ENCODE data around the gene ATP8B3. TPM values are rescaled to one million over a fixed set of nuclear protein-coding genes. Genes with fewer than 3 reads are reported as not detected.

Gene ATP8B3
- total and polyA plus RNA-seq, 8 donors = 0.89 to 2.5 (median 1.5) TPM

DNA sequence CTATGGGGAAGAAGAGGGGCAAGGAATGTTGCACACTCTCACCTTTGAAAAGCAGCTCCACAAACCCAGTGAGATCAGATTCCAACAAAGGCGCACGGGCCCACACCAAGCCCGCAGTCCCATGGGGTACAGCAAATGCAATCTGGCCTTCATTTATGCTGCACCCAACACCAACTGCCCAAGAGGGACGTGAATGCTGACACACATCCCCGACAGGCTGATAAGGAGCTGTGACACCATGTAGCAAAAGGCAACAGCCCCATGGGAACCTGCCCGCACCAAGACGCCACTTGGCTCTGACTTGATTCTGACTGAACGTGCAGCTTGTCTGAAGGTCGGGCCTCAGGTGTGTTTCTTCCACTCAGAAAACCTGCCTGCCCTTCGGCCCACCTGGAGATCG is 18.9 kb upstream of the ATP8B3 start:
- intact Hi-C loops (cut with DNase I) = no loop called here
- ATAC-seq (no peak), DNase-seq (no peak)
- Histone ChIP-seq H3K4me3 (no peak overlapping the region), H3K27ac (no peak overlapping the region), H3K27me3 (no peaks in the 10 kb centered on the region), H3K4me1 (peaks cover 6 to 15% of the 10 kb centered on the region in 2 donors), H3K9me3 (no peaks in the 10 kb centered on the region), H3K36me3 (peaks cover 0 to 63% of the 10 kb centered on the region in 2 donors)
- TF ChIP-seq, protein P1, sequence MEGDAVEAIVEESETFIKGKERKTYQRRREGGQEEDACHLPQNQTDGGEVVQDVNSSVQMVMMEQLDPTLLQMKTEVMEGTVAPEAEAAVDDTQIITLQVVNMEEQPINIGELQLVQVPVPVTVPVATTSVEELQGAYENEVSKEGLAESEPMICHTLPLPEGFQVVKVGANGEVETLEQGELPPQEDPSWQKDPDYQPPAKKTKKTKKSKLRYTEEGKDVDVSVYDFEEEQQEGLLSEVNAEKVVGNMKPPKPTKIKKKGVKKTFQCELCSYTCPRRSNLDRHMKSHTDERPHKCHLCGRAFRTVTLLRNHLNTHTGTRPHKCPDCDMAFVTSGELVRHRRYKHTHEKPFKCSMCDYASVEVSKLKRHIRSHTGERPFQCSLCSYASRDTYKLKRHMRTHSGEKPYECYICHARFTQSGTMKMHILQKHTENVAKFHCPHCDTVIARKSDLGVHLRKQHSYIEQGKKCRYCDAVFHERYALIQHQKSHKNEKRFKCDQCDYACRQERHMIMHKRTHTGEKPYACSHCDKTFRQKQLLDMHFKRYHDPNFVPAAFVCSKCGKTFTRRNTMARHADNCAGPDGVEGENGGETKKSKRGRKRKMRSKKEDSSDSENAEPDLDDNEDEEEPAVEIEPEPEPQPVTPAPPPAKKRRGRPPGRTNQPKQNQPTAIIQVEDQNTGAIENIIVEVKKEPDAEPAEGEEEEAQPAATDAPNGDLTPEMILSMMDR (IDR thresholded peaks at IDR 0.05) = no peak

DNA sequence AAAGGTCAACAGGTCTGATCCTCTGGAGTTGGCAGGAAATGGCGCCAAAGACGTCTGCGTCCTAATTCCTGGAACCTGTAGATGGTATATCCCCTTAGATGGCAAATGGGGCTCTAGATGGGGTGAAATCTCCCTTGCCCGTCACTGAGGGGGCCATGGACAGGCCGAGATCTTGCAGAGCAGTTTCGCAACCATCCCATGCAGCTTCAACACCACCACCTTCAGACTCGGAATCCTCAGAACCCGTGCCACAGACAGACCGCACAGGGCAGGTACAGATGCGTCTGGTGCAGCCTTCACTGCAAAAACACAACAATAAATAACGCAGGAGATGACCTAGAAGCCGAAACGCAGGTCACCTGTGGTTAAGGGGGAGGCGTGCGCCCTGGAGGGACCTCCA is 18.5 kb upstream of the ATP8B3 start:
- intact Hi-C loops (cut with DNase I) = no loop called here
- DNase-seq = no peak
- peaks cover 0 to 67% of the 10 kb centered on the region in 2 donors for H3K36me3 ChIP-seq
- H3K4me3 ChIP-seq = no peak overlapping the region
- no peak for ATAC-seq
- H3K27ac ChIP-seq = no peak overlapping the region
- H3K9me3 ChIP-seq = no peaks in the 10 kb centered on the region
- no peaks in the 10 kb centered on the region for H3K27me3 ChIP-seq
- peaks cover 6 to 17% of the 10 kb centered on the region in 2 donors for H3K4me1 ChIP-seq
- TF ChIP-seq, protein P1 (IDR thresholded peaks at IDR 0.05) = no peak

DNA sequence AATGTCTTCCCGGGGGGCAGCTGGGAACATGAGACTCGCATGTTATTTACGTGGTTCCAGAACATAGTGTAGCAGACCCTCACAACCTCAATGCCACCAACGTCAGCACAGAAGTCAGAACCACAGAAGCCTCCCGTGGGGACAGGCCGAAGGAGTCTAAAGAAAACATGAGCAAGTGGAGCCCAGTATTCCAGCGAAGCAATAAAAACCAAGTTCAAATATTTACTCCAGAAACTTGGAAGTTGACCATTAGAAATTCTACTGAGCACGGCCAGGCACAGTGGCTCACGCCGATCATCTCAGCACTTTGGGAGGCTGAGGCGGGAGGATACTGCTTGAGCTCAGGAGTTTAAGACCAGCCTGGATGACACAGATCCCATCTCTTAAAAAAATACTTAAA is 17.9 kb upstream of the ATP8B3 start:
- TF ChIP-seq, protein P1 (IDR thresholded peaks at IDR 0.05) = no peak
- Histone ChIP-seq H3K4me1 (peaks cover 6 to 17% of the 10 kb centered on the region in 2 donors), H3K9me3 (no peaks in the 10 kb centered on the region), H3K36me3 (peaks cover 0 to 73% of the 10 kb centered on the region in 2 donors), H3K4me3 (no peak overlapping the region), H3K27me3 (no peaks in the 10 kb centered on the region), H3K27ac (no peak overlapping the region)
- ATAC-seq (no peak), DNase-seq (no peak)
- intact Hi-C loops (cut with DNase I) = no loop called here

DNA sequence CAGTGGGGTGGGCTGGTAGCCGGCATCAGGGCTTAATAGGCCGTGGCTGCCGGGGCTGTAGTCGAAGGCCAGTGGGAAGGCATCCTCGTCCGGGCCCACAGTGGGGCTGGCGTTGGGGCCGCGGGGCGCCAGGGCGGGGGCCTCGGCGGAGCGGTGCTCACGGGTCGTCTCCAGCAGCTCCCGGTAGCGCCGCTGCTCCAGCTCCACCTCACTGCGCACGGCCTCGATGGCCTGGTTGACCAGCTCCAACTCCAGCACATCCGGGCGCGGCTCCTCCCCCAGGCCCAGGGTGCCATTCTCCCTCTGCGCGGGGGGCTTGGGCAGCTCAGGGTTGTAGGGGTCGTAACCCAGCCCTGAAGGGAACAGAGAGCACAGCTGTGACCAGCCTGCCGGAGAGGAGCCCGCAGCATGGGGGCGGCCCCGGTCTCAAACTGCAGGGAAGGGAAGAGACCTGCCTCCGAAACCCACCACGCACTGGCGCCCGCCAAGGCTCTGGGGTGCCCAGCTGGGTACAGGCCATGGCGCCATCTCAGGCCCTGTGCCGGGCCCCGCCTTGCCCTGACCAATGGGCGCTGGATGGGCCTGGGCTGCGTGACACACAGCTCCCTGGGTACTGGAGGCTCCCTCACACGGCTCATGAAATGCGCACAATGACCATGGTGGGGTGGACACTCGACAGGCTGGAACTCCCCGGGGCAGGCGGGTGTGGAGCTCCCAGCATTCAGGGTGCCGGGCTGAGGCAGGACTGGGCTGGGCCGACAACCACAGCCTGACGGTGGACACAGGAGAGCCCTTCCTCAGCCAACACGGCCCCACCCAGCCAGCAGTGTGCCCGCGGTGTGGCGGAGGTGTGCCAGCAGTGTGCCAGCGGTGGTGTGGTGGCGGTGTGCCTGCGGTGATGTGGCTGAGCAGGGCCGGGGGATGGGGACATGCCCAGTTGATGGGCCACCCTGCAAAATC is 16.5 kb upstream of the ATP8B3 start:
- no peak overlapping the region for H3K27ac ChIP-seq
- no peaks in the 10 kb centered on the region for H3K9me3 ChIP-seq
- ATAC-seq (no peak), DNase-seq (no peak)
- intact Hi-C loops (cut with DNase I) = no loop called here
- peaks cover 0 to 82% of the 10 kb centered on the region in 2 donors for H3K36me3 ChIP-seq
- no peaks in the 10 kb centered on the region for H3K27me3 ChIP-seq
- H3K4me1 ChIP-seq = peaks cover 4 to 5% of the 10 kb centered on the region in 2 donors
- no peak overlapping the region for H3K4me3 ChIP-seq
- TF ChIP-seq, protein P1 (IDR thresholded peaks at IDR 0.05) = no peak

DNA sequence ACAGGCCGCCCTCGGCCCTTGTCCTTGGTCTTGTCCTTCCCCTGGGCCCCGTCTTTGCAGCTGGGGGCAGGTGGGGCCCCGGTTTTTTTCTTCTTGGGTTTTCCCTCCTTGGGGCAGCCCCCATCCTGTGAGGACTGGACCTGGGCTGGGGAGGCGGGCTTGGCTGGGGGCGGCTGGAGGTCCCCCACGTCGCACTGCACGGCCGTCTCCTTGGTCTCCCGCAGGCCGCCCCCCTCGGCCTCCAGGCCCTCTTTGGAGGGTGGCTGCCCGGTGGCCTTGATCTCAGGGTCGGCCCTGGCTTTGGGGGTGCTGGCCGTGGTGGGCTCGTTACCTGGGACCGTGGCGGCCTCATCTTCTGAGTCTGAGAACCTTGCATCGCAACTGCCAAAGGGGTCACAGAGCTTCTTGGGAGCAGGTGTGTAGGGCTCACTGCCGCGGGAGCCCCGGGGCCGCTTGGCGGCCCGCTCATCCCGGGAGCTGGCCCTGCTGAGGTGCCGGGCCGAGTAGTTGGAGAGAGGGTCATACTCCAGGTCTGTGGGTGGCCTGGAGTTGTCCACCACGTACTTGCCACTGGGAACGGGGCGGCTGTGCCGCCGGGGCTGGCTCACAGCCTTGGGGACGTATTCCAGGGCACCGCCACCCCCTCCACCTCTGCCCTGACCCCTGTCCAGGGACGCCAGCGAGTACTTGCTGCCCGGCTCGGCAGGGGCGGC is 15.6 kb upstream of the ATP8B3 start:
- Histone ChIP-seq H3K36me3 (peaks cover 0 to 89% of the 10 kb centered on the region in 2 donors), H3K9me3 (no peaks in the 10 kb centered on the region), H3K27ac (no peak overlapping the region), H3K4me3 (no peak overlapping the region), H3K4me1 (peaks cover 0 to 4% of the 10 kb centered on the region in 2 donors), H3K27me3 (no peaks in the 10 kb centered on the region)
- DNase-seq (no peak), ATAC-seq (no peak)
- intact Hi-C loops (cut with DNase I) = no loop called here
- TF ChIP-seq, protein P1 (IDR thresholded peaks at IDR 0.05) = no peak
